Measurements from ENCODE around the gene CAMK2A.

CAMK2A gene

GRCh38 chr5:150236981-150237754 is 52.4 kb downstream of the CAMK2A start:
- Histone ChIP-seq H3K36me3 (ENCODE audit: low read length) (no peaks in the 10 kb centered on the region), H3K79me2 (ENCODE audit: insufficient read depth, low read length) (no peaks in the 10 kb centered on the region), H3K27me3 (ENCODE audit: low read length) (no peaks in the 10 kb centered on the region), H3F3A (ENCODE audit: insufficient read depth) (no peaks in the 10 kb centered on the region), H3K9me3 (ENCODE audit: insufficient read depth, low read length) (no peaks in the 10 kb centered on the region), H4K20me1 (ENCODE audit: low read depth, low read length) (no peaks in the 10 kb centered on the region), H3K4me2 (ENCODE audit: low read depth, low read length, poor library complexity, severe bottlenecking) (no peak overlapping the region), H3K4me3 (ENCODE audit: insufficient read depth, low read length, poor library complexity, severe bottlenecking) (no peak overlapping the region), H3K9ac (ENCODE audit: low read length) (no peak overlapping the region), H2AFZ (ENCODE audit: low read depth, low read length, severe bottlenecking) (no peak overlapping the region), H3K9me2 (replicated peaks; ENCODE audit: insufficient read depth, low read length) (no peaks in the 10 kb centered on the region), H3K27ac (ENCODE audit: low read depth, low read length) (no peak overlapping the region)
- TF ChIP-seq CTCF (IDR thresholded peaks at IDR 0.05; ENCODE audit: insufficient read depth, low read length, poor library complexity, severe bottlenecking): no peak
- no peak for TF ChIP-seq EZH2phosphoT487 (conservative IDR thresholded peaks at IDR 0.05; ENCODE audit: low read length)

GRCh38 chr5:150236313-150236712 is 53.3 kb downstream of the CAMK2A start:
- Histone ChIP-seq H3F3A (ENCODE audit: insufficient read depth) (no peaks in the 10 kb centered on the region), H3K4me2 (ENCODE audit: low read depth, low read length, poor library complexity, severe bottlenecking) (no peak overlapping the region), H3K27ac (ENCODE audit: low read depth, low read length) (no peak overlapping the region), H3K79me2 (ENCODE audit: insufficient read depth, low read length) (no peaks in the 10 kb centered on the region), H3K9ac (ENCODE audit: low read length) (no peak overlapping the region), H3K27me3 (ENCODE audit: low read length) (no peaks in the 10 kb centered on the region), H3K4me3 (ENCODE audit: insufficient read depth, low read length, poor library complexity, severe bottlenecking) (no peak overlapping the region), H3K9me3 (ENCODE audit: insufficient read depth, low read length) (no peaks in the 10 kb centered on the region), H3K36me3 (ENCODE audit: low read length) (no peaks in the 10 kb centered on the region), H4K20me1 (ENCODE audit: low read depth, low read length) (no peaks in the 10 kb centered on the region), H3K9me2 (replicated peaks; ENCODE audit: insufficient read depth, low read length) (no peaks in the 10 kb centered on the region), H2AFZ (ENCODE audit: low read depth, low read length, severe bottlenecking) (no peak overlapping the region)
- no peak for TF ChIP-seq EZH2phosphoT487 (conservative IDR thresholded peaks at IDR 0.05; ENCODE audit: low read length)
- no peak for TF ChIP-seq CTCF (IDR thresholded peaks at IDR 0.05; ENCODE audit: insufficient read depth, low read length, poor library complexity, severe bottlenecking)

- H2AFZ ChIP-seq (ENCODE audit: low read depth, low read length, severe bottlenecking): no peak overlapping the region
- no peak overlapping the region for H3K4me2 ChIP-seq (ENCODE audit: low read depth, low read length, poor library complexity, severe bottlenecking)
- no peak overlapping the region for H3K4me3 ChIP-seq (ENCODE audit: insufficient read depth, low read length, poor library complexity, severe bottlenecking)
- H3K27ac ChIP-seq (ENCODE audit: low read depth, low read length): no peak overlapping the region
- H4K20me1 ChIP-seq (ENCODE audit: low read depth, low read length): no peaks in the 10 kb centered on the region
- H3F3A ChIP-seq (ENCODE audit: insufficient read depth): no peaks in the 10 kb centered on the region
- H3K27me3 ChIP-seq (ENCODE audit: low read length): no peaks in the 10 kb centered on the region
- H3K79me2 ChIP-seq (ENCODE audit: insufficient read depth, low read length): no peaks in the 10 kb centered on the region
- H3K36me3 ChIP-seq (ENCODE audit: low read length): no peaks in the 10 kb centered on the region
- H3K9me2 ChIP-seq (replicated peaks; ENCODE audit: insufficient read depth, low read length): no peaks in the 10 kb centered on the region
- TF ChIP-seq EZH2phosphoT487 (conservative IDR thresholded peaks at IDR 0.05; ENCODE audit: low read length) (no peak), CTCF (IDR thresholded peaks at IDR 0.05; ENCODE audit: insufficient read depth, low read length, poor library complexity, severe bottlenecking) (no peak)
- H3K9ac ChIP-seq (ENCODE audit: low read length): no peak overlapping the region
- no peaks in the 10 kb centered on the region for H3K9me3 ChIP-seq (ENCODE audit: insufficient read depth, low read length)
These were observed 54.1 kb downstream of the CAMK2A start for GRCh38 chr5:150235500-150235854.
